HG02943 (cell line): ENCODE measurements around the gene YES1.
"Not testable (repeated sequence)": the region's sequence is repeated elsewhere in the genome, so short reads cannot be mapped to it uniquely, and the experiment has no call there.

Experiments used
- ATAC-seq: cut with Tn5 transposase; IDR thresholded peaks from one replicate; pipeline ENCODE4 v1.9.1; 2021; ENCODE audit warnings: mild to moderate bottlenecking, low read depth, moderate library complexity; ENCODE audit not compliant: unreplicated experiment

The YES1 gene

GRCh38 chr18:825891-826585 lies 14.0 kb upstream of the YES1 start:
- no peak for ATAC-seq

GRCh38 chr18:824179-824578 lies 12.1 kb upstream of the YES1 start:
- ATAC-seq: no peak

- ATAC-seq: no peak
Measured at GRCh38 chr18:820591-821165, 8.6 kb upstream of the YES1 start.

DNA sequence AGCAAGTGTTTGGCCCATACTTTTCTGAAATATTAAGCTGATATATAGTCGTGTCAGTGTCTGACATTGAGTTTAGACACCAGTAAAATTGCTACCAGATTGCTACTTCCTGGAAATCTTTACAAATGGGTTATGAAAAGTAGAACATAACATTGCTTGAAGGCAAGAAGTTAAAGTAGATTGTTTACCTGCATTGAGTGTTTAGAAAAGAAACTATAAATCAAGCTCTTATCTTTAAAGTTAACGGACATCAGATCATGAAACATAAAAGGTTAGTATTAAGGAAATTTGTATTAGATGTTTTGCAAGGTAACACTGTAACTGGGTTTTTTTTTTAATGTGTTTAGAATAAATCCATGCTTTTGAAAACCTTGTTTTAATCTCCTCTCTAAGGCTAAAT lies 4.8 kb upstream of the YES1 start:
- ATAC-seq: no peak

- no peak for ATAC-seq
Measured at GRCh38 chr18:816088-816653, 4.1 kb upstream of the YES1 start.

DNA sequence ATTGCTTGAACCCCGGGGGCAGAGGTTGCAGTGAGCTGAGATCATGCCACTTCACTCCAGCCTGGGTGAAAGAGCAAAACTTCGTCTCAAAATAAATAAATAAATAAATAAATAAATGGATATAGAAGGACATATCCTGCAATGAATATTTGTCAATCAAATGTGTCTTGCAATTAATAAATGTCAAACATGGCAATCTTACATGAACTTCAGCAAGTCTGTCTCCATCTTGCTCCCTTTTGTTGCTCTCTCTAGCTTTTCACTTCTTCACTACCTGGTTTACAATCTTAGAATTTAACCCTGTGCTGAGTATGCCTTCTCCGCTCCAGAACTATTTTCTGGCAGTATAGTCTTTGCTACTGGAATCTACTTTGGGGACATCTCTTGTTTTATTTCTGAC lies 3.3 kb upstream of the YES1 start:
- no peak for ATAC-seq

GRCh38 chr18:814300-815084 lies 2.5 kb upstream of the YES1 start:
- no peak for ATAC-seq

DNA sequence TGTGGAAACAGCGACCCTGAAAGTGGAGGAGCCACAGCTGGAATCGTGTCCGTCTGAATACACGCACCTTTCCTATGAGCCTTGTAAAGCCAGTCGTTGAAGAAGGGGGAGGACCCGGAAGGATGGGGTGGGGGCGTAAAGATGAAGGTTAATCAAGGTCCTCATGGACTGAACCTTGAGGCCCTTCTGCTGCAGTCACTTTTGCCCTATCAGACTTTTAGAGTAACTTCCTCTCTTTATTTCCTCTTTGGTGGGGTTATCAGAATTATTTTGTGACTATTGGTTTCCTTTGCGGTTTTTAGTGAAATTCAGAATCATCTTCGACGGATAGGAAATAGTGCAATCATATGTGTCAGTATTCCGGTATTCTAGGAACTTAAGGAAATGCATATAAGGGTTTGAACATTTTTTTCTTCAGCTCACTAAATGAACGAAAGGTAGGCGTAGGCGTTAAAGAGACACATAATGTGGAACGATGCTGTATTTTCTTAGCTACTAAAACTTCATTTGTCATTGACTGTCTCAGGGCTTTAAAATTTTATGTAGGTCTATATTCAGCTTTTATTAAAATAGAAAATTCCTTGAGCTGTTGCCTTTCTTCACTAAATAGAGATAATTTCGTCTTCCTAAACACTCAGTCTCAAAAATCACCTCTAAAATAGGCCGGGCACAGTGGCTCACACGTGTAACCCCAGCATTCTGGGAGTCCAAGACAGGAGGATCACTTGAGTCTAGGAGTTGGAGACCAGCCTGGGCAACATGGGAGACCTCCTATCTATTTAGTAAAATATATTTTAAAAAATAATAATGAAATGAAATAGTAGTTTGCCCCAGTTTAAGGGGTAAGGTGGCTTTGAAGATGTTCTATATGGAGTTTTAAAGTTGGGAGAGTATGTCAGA lies 1.4 kb upstream of the YES1 start:
- no peak for ATAC-seq

DNA sequence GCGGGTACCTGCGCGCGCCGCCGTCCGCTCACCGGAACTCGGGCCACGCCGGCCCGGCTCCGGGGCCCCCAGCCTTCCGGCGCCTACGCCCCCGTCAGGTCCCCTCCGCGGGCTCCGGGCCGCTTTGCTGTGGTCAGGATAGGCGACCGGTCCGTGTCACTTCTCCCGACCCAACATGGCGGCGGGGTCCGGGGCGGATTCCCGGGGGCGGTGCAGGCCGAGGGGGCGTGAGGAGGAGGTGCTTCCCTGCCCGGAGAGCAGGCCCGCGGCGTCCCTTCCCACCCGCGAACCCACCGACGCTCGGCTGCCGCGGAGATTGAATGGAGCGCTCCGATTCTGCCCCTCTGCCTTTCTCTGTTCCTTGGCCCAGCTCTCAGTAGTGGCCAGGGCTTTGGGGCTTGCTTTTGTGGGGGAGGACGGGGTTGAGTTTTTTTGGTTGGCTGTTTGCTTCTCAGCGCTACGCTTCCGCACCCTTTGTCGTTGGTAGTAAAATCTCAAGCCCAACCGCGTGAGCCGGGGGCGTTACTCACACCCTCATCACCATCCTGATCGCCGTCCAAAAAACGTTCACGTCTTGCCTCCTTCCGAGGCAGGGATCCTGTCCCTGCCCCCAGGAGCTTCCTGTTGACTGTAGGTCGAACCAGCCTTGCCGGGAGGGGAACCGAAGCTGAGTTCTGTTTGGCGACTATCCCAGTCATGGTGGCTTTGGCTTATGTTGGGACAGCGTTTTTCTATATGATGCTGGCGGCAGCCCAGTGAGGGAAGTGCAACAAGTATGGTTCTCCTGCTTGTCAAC lies 532 bp upstream of the YES1 start:
- peak; percentile 43 for ATAC-seq

GRCh38 chr18:811182-811891 lies 705 bp downstream of the YES1 start:
- peak; percentile 20 for ATAC-seq

- no peak for ATAC-seq
Measured at GRCh38 chr18:809985-810642, 1.9 kb downstream of the YES1 start.

DNA sequence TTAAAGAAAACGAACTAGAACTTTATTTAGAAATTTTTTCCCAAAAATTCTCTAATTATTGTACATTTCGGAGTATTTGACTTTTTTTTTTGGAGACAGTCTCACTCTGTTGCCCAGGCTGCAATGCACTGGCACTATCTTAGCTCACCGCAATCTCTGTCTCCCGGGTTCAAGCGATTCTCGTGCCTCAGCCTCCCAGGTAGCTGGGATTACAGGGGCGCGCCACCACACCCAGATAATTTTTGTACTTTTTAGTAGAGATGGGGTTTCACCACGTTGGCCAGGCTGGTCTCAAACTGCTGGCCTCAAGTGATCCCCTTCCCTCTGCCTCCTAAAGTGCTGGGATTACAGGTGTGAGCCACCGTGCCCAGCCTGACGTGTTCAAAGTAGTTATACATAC lies 2.8 kb downstream of the YES1 start:
- not testable (repeated sequence) for ATAC-seq

- no peak for ATAC-seq
Measured at GRCh38 chr18:808502-808901, 3.5 kb downstream of the YES1 start.

- ATAC-seq: no peak
Measured at GRCh38 chr18:808086-808485, 4.0 kb downstream of the YES1 start.

- peak; percentile 43 for ATAC-seq
Measured at GRCh38 chr18:805755-806110, 6.3 kb downstream of the YES1 start.

- peak; percentile 30 for ATAC-seq
Measured at GRCh38 chr18:805008-805754, 6.9 kb downstream of the YES1 start.

DNA sequence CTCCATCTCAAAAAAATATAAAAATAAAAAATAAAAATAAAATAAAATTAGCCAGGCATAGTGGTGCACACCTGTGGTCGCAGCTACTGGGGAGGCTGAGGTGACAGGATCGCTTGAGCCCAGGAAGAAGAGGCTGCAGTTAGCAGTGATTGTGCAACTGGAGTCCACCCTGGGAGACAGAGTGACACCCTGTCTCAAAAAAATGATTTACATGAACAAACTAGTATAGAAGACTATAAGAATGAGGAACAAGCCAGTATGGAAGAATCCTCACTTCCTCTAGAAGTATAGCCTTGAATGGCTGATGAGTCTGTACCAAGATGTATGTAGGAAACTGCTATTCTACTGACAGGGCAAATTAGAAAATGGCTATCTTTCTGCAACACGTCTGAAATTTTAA lies 10.9 kb downstream of the YES1 start:
- ATAC-seq: no peak

- no peak for ATAC-seq
Measured at GRCh38 chr18:799943-800342, 12.1 kb downstream of the YES1 start.
